Measurements from ENCODE around the gene GRHL1.
"Not testable (repeated sequence)": the region's sequence is repeated elsewhere in the genome, so short reads cannot be mapped to it uniquely, and the experiment has no call there.

The GRHL1 gene, protein sequence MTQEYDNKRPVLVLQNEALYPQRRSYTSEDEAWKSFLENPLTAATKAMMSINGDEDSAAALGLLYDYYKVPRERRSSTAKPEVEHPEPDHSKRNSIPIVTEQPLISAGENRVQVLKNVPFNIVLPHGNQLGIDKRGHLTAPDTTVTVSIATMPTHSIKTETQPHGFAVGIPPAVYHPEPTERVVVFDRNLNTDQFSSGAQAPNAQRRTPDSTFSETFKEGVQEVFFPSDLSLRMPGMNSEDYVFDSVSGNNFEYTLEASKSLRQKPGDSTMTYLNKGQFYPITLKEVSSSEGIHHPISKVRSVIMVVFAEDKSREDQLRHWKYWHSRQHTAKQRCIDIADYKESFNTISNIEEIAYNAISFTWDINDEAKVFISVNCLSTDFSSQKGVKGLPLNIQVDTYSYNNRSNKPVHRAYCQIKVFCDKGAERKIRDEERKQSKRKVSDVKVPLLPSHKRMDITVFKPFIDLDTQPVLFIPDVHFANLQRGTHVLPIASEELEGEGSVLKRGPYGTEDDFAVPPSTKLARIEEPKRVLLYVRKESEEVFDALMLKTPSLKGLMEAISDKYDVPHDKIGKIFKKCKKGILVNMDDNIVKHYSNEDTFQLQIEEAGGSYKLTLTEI

GRCh38 chr2:9951522-9952285 lies at the start of gene GRHL1:
Gene GRHL1 (plus strand): TSS chr2:9951693. CDS start chr2:9951834, 141 bp downstream.
- peak; percentile 94 for DNase-seq (ENCODE audit: low spot score)

DNA sequence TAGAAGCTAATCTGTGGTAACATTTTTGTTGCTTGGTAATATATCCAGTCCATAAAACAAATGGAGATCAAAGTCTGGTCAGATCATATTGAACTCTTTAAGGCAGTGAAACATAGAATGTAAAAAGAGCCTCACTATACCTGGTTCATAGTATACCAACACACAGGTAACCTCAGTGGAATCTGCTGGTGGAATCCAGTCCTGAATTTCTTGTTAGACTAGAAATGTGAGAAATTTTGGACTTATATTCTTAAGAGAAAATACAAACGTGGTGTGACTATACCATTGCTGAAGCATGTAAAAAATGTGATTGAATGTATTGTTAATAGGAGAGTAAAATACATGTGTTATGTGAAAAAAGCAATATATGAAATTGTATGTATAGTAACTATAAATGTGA lies 46.1 kb upstream of the GRHL1 start:
- DNase-seq (ENCODE audit: low spot score): no peak

GRCh38 chr2:9907402-9907801 lies 44.1 kb upstream of the GRHL1 start:
- no peak for DNase-seq (ENCODE audit: low spot score)

GRCh38 chr2:9908639-9909038 lies 42.9 kb upstream of the GRHL1 start:
- no peak for DNase-seq (ENCODE audit: low spot score)

DNA sequence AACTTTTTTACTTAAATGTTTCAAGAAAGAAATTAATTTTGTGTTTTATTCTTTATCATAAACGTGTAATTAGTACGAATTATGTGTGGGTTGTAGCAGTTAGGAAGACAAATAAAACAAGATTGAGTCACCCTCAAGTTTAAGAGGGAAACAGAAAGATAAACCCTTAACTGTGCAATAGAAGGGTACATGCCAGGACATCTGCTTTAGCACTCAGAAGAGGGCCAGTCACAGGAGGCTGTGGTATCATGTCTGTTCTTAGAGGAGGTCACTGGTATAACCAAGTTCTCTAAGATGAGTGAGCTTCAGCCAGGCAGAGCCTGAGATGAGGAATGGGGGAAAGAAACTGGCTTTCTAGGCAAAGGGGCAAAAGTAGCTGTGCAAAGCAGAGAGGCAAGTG lies 42.4 kb upstream of the GRHL1 start:
- DNase-seq (ENCODE audit: low spot score): no peak

DNA sequence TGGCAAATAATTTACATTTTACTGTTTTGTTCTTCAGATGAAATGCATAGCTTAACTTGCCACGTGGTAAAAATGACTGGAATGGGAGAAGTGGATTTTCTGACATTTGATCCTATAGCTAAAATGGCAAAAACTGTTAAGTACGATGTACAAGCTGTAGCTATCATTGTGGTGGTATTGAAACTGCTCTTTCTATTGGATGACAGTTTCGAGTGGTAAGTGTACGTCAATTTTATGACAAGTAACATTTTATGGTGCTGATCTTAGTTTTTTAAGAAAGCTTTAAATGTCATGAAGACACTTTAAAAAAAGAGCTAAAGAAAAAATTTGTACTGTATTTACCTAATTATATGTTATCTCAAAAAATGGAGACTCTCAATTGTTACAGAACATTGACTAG lies 40.8 kb upstream of the GRHL1 start:
- no peak for DNase-seq (ENCODE audit: low spot score)

DNA sequence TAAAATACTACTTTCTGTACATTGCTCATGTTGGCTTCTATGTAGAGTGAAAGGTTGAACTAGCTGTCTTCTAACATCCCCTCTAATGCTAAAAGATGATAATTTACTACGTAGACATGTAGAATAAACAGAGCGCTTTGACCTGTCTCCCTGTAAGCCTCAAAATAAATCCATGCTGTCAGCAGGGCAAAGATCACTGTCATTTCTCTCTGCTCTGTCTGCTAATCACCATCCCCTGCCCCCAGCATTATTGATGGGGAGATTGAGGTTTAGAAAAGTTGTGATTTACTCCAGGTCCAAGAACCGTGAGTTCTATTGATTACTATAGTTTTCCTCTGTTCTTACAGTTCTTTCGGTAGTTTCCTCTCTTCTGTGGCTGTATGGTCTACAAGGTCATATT lies 39.0 kb upstream of the GRHL1 start:
- no peak for DNase-seq (ENCODE audit: low spot score)

DNA sequence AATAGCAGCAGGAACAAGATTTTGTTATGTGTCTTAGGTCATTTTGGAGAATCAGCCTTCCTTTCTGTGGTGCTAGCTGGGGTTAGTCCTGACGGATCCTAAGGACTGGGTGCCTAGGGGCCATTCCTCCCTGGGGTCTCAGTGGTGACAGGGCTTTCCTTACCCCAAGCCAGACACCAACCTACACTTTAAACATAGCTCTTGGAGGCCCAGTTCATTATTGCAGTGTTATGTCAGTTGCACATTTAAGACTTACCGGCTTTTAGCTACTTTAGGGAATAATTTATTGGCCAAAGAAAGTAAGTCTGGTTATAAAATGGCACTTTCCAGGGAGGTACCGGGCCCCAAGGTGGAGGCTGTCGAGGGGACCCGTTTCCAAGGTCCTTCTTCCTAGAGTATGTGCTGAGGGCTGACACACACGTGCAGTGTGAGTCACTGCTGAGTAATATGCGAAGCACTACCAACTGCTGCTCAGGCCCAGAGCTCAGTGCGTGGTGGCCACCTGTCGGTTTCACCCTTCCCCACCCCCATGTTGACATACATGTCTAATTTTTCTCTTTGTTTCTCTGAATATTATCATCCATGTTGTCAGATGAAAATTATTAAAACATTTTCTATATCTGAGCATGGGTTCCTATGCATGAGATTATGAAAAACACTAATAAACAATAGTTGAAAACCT lies 37.0 kb upstream of the GRHL1 start:
- DNase-seq (ENCODE audit: low spot score): peak; percentile 72

DNA sequence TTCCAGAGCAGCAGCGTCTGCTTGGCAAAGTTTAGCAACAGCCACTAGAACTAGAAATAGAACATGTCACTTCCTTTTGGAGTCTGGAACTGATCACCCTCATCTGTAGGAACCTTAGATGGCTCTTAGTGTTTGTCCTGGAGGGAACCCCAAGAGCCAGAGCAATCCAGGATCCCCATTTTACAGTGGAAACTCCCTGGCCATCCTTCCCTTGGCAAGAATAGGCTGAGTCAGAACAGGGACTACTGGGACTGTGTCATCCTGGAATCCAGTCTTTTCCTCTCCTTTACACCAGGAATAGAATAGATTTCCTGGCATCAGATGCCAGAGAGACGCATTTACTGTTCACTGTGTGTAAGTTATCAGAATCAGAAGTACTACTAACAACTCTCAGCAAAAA lies 33.2 kb upstream of the GRHL1 start:
- peak; percentile 8 for DNase-seq (ENCODE audit: low spot score)

- no peak for DNase-seq (ENCODE audit: low spot score)
These were observed 32.0 kb upstream of the GRHL1 start for GRCh38 chr2:9919512-9919911.

GRCh38 chr2:9927020-9927419 lies 24.5 kb upstream of the GRHL1 start:
- DNase-seq (ENCODE audit: low spot score): not testable (repeated sequence)

- DNase-seq (ENCODE audit: low spot score): no peak
These were observed 14.2 kb upstream of the GRHL1 start for GRCh38 chr2:9937258-9937657.

- no peak for DNase-seq (ENCODE audit: low spot score)
These were observed 13.5 kb upstream of the GRHL1 start for GRCh38 chr2:9937968-9938367.

DNA sequence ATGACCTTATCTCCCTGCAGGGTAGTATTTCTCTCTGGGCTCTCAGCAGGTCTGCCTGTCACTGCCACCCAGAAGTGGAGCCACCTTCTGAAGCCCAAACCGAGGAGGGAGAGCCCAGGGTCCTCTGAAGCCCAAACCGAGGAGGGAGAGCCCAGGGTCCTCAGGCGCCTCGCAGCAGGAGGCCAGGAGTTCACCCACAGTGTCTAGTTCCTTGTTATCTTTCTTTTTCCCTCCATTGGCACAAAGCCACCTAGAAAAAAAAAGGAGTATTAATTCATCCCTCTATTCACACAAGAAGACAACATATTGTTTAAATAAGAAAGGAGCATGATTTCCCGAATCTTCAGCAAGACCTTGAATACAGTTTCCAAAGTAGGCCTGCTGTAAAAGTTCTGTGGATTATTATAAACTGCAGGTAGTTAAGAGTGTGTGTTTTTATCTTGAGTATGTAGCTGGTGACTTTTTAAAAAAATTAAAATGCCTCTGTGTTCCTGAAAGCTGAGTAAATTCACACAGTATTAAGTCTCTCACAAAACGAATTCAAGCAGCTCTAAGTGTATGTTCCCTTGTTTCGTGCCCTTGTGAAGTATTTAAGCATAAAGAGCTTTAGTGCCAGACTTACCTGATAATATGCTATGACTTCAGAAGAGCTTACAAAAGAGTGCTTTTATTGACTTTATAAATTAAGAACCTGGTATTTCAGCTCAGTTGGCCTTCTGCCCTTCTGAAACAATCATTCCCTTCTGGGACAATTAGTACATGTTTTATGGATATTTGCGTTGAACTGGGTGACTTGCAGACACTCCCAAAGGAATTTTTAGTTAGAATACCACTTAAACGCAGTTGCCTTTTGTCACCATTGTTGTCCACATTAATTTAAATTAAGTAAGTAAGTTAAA lies 11.7 kb upstream of the GRHL1 start:
- no peak for DNase-seq (ENCODE audit: low spot score)

GRCh38 chr2:9941196-9941995 lies 10.1 kb upstream of the GRHL1 start:
- DNase-seq (ENCODE audit: low spot score): peak; percentile 66

DNA sequence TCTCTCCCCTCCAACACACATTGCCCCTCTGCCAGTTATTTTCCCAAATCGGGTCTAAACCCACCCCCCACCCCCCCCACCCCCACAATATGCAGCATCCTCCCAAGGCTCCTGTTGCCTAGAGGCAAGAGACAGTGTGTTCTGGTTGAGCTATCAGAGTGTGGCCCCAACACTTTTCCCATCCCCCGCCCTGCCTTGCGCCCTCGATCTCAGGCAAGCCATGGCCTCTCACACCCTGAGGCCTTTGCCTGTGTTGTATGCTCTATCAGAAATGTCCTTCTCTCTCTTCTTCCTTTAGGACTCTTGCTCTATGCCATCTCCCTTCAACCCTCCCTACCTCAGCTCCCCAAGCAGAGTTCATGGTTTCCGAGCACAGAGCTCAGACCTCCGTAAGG lies 9.5 kb upstream of the GRHL1 start:
- DNase-seq (ENCODE audit: low spot score): no peak

GRCh38 chr2:9944330-9944758 lies 7.1 kb upstream of the GRHL1 start:
- DNase-seq (ENCODE audit: low spot score): no peak

DNA sequence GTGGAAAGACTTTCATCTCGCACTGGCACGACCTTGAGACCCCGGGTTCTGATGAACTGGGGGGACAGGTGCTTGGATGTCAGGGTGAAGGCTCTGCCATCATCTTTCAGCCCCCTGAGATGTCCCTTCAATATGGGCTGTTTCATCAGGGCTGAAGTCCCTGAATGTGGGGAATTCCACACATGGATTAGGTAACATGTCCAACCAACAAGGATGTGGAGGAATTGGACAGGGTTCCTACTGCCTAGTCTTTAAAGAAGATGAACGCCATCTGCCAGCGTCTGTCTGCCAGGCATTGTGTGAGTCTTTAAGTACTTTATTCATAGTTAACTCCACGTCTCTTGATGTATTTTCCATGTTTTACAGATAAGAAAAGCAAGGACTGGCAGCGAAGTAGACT lies 5.9 kb upstream of the GRHL1 start:
- no peak for DNase-seq (ENCODE audit: low spot score)

- no peak for DNase-seq (ENCODE audit: low spot score)
These were observed 5.4 kb upstream of the GRHL1 start for GRCh38 chr2:9946076-9946475.

DNA sequence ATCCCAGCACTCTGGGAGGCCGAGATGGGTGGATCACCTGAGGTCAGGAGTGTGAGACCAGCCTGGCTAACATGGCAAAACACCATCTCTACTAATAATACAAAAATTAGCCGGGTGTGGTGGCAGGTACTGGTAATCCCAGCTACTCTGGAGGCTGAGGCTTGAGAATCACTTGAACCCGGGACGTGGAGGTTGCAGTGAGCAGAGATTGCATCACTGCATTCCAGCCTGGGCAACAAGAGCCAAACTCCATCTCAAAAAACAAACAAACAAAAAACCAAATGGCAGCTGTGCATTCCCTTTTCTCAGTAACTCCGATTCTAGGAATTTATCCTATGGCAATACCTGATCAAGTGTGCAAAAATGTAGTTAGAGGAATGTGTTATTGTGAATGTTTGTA lies 4.7 kb upstream of the GRHL1 start:
- no peak for DNase-seq (ENCODE audit: low spot score)

GRCh38 chr2:9948721-9949120 lies 2.8 kb upstream of the GRHL1 start:
- no peak for DNase-seq (ENCODE audit: low spot score)
